Endothelial cell of umbilical vein (primary cell): Measurements from ENCODE around the gene FOXE1. TPM values are rescaled to one million over a fixed set of nuclear protein-coding genes. Genes with fewer than 3 reads are reported as not detected.

Experiments used
- BruUV-seq: library from RNA; stranded (reverse); fragments of 400-500 nt; replicated peaks from 2 replicates; lab custom pipeline; 2021; lab: Mats Ljungman, UMichigan
- CTCF ChIA-PET: fragments of 300-600, 350-600 bp; sonication (Branson Sonifier 250); formaldehyde crosslinking; loops from one replicate; lab custom pipeline; 2021; ENCODE audit warnings: antibody characterized with exemption, inconsistent platforms; lab: Charles Lee
- POLR2A ChIA-PET: fragments of 300-600, 350-600 bp; sonication (Branson Sonifier 250); formaldehyde crosslinking; loops from one replicate; lab custom pipeline; 2021; ENCODE audit warnings: antibody characterized with exemption, inconsistent platforms; lab: Charles Lee
- DNase-seq: peaks from one replicate; pipeline ENCODE4 v3.0.0-alpha.2; 2011; ENCODE audit warnings: low read depth, low spot score
- FAIRE-seq: peaks from 2 replicates; lab custom pipeline; 2011; peaks lifted over from hg19 to GRCh38; lab: Jason Lieb, UNC
- H2AFZ ChIP-seq: 2 replicates; pipeline ENCODE4 v1.6.0; 2012; ENCODE audit warnings: low read depth, low read length, control low read depth, inconsistent platforms
- H3K27ac ChIP-seq: 2 replicates; pipeline ENCODE4 v1.5.1; 2011; ENCODE audit warnings: low read depth, mild to moderate bottlenecking, control low read depth, low read length, moderate library complexity; ENCODE audit not compliant: insufficient read depth
- H3K27me3 ChIP-seq, 2 experiments: 2 replicates each; pipeline versions ENCODE4 v1.6.0 to v1.6.1; 2011; ENCODE audit warnings: low read length in 2 of 2, mixed read lengths in 1 of 2; ENCODE audit not compliant: control insufficient read depth in 2 of 2, insufficient read depth in 2 of 2
- H3K36me3 ChIP-seq, 2 experiments: 2 replicates in 1 of 2; 3 replicates in 1 of 2; pipeline ENCODE4 v1.5.1; 2011; ENCODE audit warnings: low read length in 2 of 2, mild to moderate bottlenecking in 1 of 2, moderate library complexity in 1 of 2; ENCODE audit not compliant: control insufficient read depth in 2 of 2, insufficient read depth in 2 of 2; ENCODE audit errors: extremely low read depth in 1 of 2
- H3K4me1 ChIP-seq: 3 replicates; pipeline ENCODE4 v1.5.1; 2011; ENCODE audit warnings: mild to moderate bottlenecking, low read length; ENCODE audit not compliant: control insufficient read depth, insufficient read depth; ENCODE audit errors: extremely low read depth
- H3K4me2 ChIP-seq: 2 replicates; pipeline ENCODE4 v1.6.1; 2011; ENCODE audit warnings: low read length, control low read depth, mixed read lengths; ENCODE audit not compliant: insufficient read depth
- H3K4me3 ChIP-seq, 3 experiments: fragments of 200-600 bp in 1 of 3; sonication (generic), shearing (Covaris generic) in 1 of 3; replicated peaks in 1 of 3; 2 replicates each; pipeline ENCODE4 v1.5.1; 2011 to 2016; ENCODE audit warnings: control low read depth in 3 of 3, low read length in 3 of 3, mild to moderate bottlenecking in 2 of 3, inconsistent platforms in 1 of 3, low read depth in 1 of 3, moderate library complexity in 1 of 3; ENCODE audit not compliant: insufficient read depth in 1 of 3
- H3K79me2 ChIP-seq: 2 replicates; pipeline ENCODE4 v1.6.0; 2012; ENCODE audit warnings: low read length, inconsistent platforms; ENCODE audit not compliant: control insufficient read depth, insufficient read depth
- H3K9ac ChIP-seq: replicated peaks from 2 replicates; pipeline ENCODE3; 2011; ENCODE audit warnings: low read length, control low read depth; ENCODE audit not compliant: insufficient read depth; ENCODE audit errors: extremely low read depth
- H3K9me1 ChIP-seq: replicated peaks from 3 replicates; pipeline ENCODE4 v1.6.0; 2011; ENCODE audit warnings: mild to moderate bottlenecking, low read length; ENCODE audit not compliant: control insufficient read depth, insufficient read depth; ENCODE audit errors: extremely low read depth
- H3K9me3 ChIP-seq: replicated peaks from 2 replicates; pipeline ENCODE4 v1.5.1; 2012; ENCODE audit warnings: low read length, inconsistent platforms; ENCODE audit not compliant: control insufficient read depth, insufficient read depth
- H4K20me1 ChIP-seq: replicated peaks from 2 replicates; pipeline ENCODE3; 2011; ENCODE audit warnings: mild to moderate bottlenecking, low read length; ENCODE audit not compliant: control insufficient read depth, insufficient read depth; ENCODE audit errors: extremely low read depth
- CTCF ChIP-seq, 2 donors: IDR thresholded peaks; 1 replicate in 1 of 2; 2 replicates in 1 of 2; pipeline ENCODE4 v1.5.1; 2011; ENCODE audit warnings: low read length in 2 of 2, mild to moderate bottlenecking in 2 of 2, moderate library complexity in 2 of 2, control low read depth in 1 of 2, inconsistent platforms in 1 of 2, low read depth in 1 of 2; ENCODE audit not compliant: insufficient read depth in 1 of 2; ENCODE audit errors: extremely low read depth in 1 of 2
- FOS ChIP-seq: IDR thresholded peaks from 2 replicates; pipeline ENCODE4 v1.6.1; 2011; ENCODE audit warnings: mild to moderate bottlenecking, low read length, moderate library complexity, borderline replicate concordance; ENCODE audit not compliant: insufficient read depth
- MYC ChIP-seq: IDR thresholded peaks from one replicate; pipeline ENCODE4 v1.6.1; 2011; ENCODE audit warnings: mild to moderate bottlenecking, low read depth, low read length
- POLR2A ChIP-seq: IDR thresholded peaks from 2 replicates; pipeline ENCODE4 v1.6.1; 2012; ENCODE audit warnings: low read depth, mild to moderate bottlenecking, control low read depth, low read length
- POLR2AphosphoS5 ChIP-seq: IDR thresholded peaks from 2 replicates; pipeline ENCODE4 v1.6.1; 2012; ENCODE audit warnings: low read depth, mild to moderate bottlenecking, control low read depth, low read length, moderate library complexity; ENCODE audit not compliant: insufficient read depth
- dilution Hi-C: fragments of 300-500 bp; cut with MboI; formaldehyde crosslinking; loops from one replicate; pipeline ENCODE4 v1.15.0; 2019; ENCODE audit warnings: low sequenced_read_pairs; ENCODE audit not compliant: extremely low pct_ligation_motif_present
- intact Hi-C: fragments of 100-400 bp; cut with micrococcal nuclease; formaldehyde crosslinking; loops from one replicate; pipeline ENCODE4 v1.10.0; 2022
- polyA plus RNA-seq, 4 experiments: library from polyadenylated mRNA; depleted of rRNA in 3 of 4; stranded (reverse) in 3 of 4; unstranded in 1 of 4; fragments of >200 nt; gene quantifications; 2 replicates each; pipeline versions ENCODE4 v1.2.1 to v1.2.3, GENCODE V29; 2011 to 2012; ENCODE audit warnings: missing spikeins in 1 of 4
- total RNA-seq: library from RNA; stranded (reverse); gene quantifications from 2 replicates; pipeline ENCODE4 v1.2.3, GENCODE V29; 2021

Gene FOXE1
- total and polyA plus RNA-seq, 2 donors (not counting 3 experiments of a cell fraction or from before 2014, with no cell fraction given), result not detected

GRCh38 chr9:97846347-97846746 lies 6.7 kb upstream of the FOXE1 start:
- Histone ChIP-seq H4K20me1 (peaks cover 2% of the 10 kb centered on the region), H3K27ac (no peak overlapping the region), H3K9ac (no peak overlapping the region), H3K9me1 (no peaks in the 10 kb centered on the region), H3K79me2 (no peaks in the 10 kb centered on the region), H3K4me1 (peaks cover 5% of the 10 kb centered on the region), H3K36me3 (no peaks in the 10 kb centered on the region), H2AFZ (no peak overlapping the region), H3K9me3 (no peaks in the 10 kb centered on the region), H3K4me2 (no peak overlapping the region), H3K27me3 (peaks cover 62 to 77% of the 10 kb centered on the region in 2 experiments), H3K4me3 (no peak overlapping the region)
- dilution Hi-C loops (no loop called here), intact Hi-C loops (no loop called here)
- no TSS peak for BruUV-seq
- POLR2A ChIA-PET, result no interaction called here
- DNase-seq (no peak), FAIRE-seq (no peak)
- TF ChIP-seq CTCF (IDR thresholded peaks at IDR 0.05; ENCODE audit: extremely low read depth in 1 of 2, insufficient read depth in 1 of 2, low read depth in 1 of 2, low read length in 2 of 2) (no peak), FOS (no peak), POLR2AphosphoS5 (no peak), POLR2A (no peak), MYC (no peak)
- CTCF ChIA-PET, result interaction anchor here (1.1 to 1.4 kb wide), 2 partner anchors 27 to 44 kb away, joined by 3 to 4 read pairs; no protein-coding TSS in a partner anchor
